ENCODE data around the gene CBL.

Gene CBL

GRCh38 chr11:119350302-119350701, 144.2 kb downstream of the CBL start:
- Histone ChIP-seq H3K4me3 (ENCODE audit: low read depth, low read length) (no peak overlapping the region), H3K36me3 (ENCODE audit: control insufficient read depth, insufficient read depth, low read length) (no peaks in the 10 kb centered on the region), H3K27me3 (ENCODE audit: control insufficient read depth, insufficient read depth, low read length) (peaks cover 19% of the 10 kb centered on the region), H3K4me1 (ENCODE audit: control insufficient read depth, insufficient read depth, low read length) (no peaks in the 10 kb centered on the region), H3K9ac (ENCODE audit: low read depth, low read length) (no peak overlapping the region), H3K9me3 (ENCODE audit: control insufficient read depth, insufficient read depth, low read length) (no peaks in the 10 kb centered on the region)

DNA sequence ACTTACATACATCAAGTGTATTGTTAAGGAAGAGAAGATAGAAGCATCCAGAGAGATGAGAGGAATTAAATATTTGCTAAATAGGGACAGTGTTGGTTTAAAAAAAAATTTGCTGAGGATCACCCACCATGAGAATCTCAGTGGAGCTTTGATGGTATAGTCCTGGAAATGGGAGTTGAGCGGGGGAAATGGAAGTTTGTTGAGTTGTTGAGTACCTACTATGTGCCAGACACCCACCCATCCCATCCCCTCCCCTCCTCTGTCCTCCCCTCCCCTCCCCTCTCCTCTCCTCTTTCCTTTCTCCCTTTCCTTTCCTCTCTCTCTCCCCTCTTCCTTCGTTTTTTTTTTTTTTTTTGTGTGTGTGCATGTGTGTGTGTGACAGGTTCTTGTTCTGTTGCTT, 145.1 kb downstream of the CBL start:
- no peak overlapping the region for H3K9ac ChIP-seq (ENCODE audit: low read depth, low read length)
- no peak overlapping the region for H3K4me3 ChIP-seq (ENCODE audit: low read depth, low read length)

GRCh38 chr11:119352857-119353260, 146.7 kb downstream of the CBL start:
- H3K9ac ChIP-seq (ENCODE audit: low read depth, low read length): no peak overlapping the region
- no peaks in the 10 kb centered on the region for H3K4me1 ChIP-seq (ENCODE audit: control insufficient read depth, insufficient read depth, low read length)
- peaks cover 19% of the 10 kb centered on the region for H3K27me3 ChIP-seq (ENCODE audit: control insufficient read depth, insufficient read depth, low read length)
- no peaks in the 10 kb centered on the region for H3K36me3 ChIP-seq (ENCODE audit: control insufficient read depth, insufficient read depth, low read length)
- no peak overlapping the region for H3K4me3 ChIP-seq (ENCODE audit: low read depth, low read length)
- no peaks in the 10 kb centered on the region for H3K9me3 ChIP-seq (ENCODE audit: control insufficient read depth, insufficient read depth, low read length)

More for the DNA sequence above, 145.1 kb downstream of the CBL start:
- Histone ChIP-seq H3K27me3 (ENCODE audit: control insufficient read depth, insufficient read depth, low read length) (peaks cover 21% of the 10 kb centered on the region), H3K9me3 (ENCODE audit: control insufficient read depth, insufficient read depth, low read length) (no peaks in the 10 kb centered on the region), H3K4me1 (ENCODE audit: control insufficient read depth, insufficient read depth, low read length) (no peaks in the 10 kb centered on the region), H3K36me3 (ENCODE audit: control insufficient read depth, insufficient read depth, low read length) (no peaks in the 10 kb centered on the region)

- H3K9ac ChIP-seq (ENCODE audit: low read depth, low read length): no peak overlapping the region
- peaks cover 20% of the 10 kb centered on the region for H3K27me3 ChIP-seq (ENCODE audit: control insufficient read depth, insufficient read depth, low read length)
- H3K36me3 ChIP-seq (ENCODE audit: control insufficient read depth, insufficient read depth, low read length): no peaks in the 10 kb centered on the region
- H3K9me3 ChIP-seq (ENCODE audit: control insufficient read depth, insufficient read depth, low read length): no peaks in the 10 kb centered on the region
- H3K4me3 ChIP-seq (ENCODE audit: low read depth, low read length): no peak overlapping the region
- no peaks in the 10 kb centered on the region for H3K4me1 ChIP-seq (ENCODE audit: control insufficient read depth, insufficient read depth, low read length)
Observed at GRCh38 chr11:119355091-119355843, 149.1 kb downstream of the CBL start.

DNA sequence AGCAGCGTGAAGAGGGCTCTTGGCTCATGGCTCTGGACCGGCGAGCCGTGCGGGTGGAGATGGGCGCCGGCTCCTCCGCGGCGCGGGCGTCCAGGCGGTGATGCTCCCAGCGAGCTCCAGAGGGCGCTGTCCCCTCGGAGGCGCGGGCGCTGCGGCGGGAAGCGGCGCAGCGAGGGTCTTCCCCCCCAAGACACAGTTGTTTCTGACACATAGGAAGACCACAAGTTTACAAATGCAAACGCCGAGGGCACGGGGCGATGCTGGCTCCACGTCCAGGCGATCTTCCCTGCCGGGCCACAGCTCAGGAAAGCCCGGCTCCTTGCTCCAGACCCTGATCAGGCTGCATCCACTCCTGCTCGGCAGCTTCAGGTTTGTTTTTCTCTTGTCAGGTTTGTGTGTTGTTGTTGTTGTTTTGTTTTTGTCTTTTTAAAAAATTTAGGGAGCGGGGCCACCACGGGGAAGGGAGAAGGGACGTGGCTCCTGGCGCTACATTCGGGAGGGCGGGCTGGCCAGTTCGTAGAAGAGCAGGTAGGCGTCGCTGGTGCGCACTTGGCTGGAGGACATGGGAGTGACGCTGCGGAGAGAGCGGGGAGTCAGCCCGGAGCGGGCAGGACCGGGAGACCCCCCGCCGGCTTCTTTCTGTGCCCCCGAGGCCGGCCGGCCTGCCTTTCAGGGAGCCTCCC, 150.4 kb downstream of the CBL start:
- Histone ChIP-seq H3K4me3 (ENCODE audit: low read depth, low read length) (peak overlapping the region; percentile 76), H3K4me1 (ENCODE audit: control insufficient read depth, insufficient read depth, low read length) (peaks cover 6% of the 10 kb centered on the region), H3K9ac (ENCODE audit: low read depth, low read length) (peak overlapping the region; percentile 79), H3K9me3 (ENCODE audit: control insufficient read depth, insufficient read depth, low read length) (no peaks in the 10 kb centered on the region), H3K27me3 (ENCODE audit: control insufficient read depth, insufficient read depth, low read length) (peaks cover 20% of the 10 kb centered on the region), H3K36me3 (ENCODE audit: control insufficient read depth, insufficient read depth, low read length) (no peaks in the 10 kb centered on the region)

GRCh38 chr11:119357074-119357473, 150.9 kb downstream of the CBL start:
- Histone ChIP-seq H3K9ac (ENCODE audit: low read depth, low read length) (no peak overlapping the region), H3K27me3 (ENCODE audit: control insufficient read depth, insufficient read depth, low read length) (peaks cover 23% of the 10 kb centered on the region), H3K4me3 (ENCODE audit: low read depth, low read length) (no peak overlapping the region), H3K9me3 (ENCODE audit: control insufficient read depth, insufficient read depth, low read length) (no peaks in the 10 kb centered on the region), H3K4me1 (ENCODE audit: control insufficient read depth, insufficient read depth, low read length) (peaks cover 11% of the 10 kb centered on the region), H3K36me3 (ENCODE audit: control insufficient read depth, insufficient read depth, low read length) (no peaks in the 10 kb centered on the region)
